GM08714 (cell line): Measurements from ENCODE around the gene RND3.

Experiments
- H3K4me3 ChIP-seq: fragments of 200-500 bp; sonication (Bioruptor generic); 2 replicates; pipeline ENCODE4 v1.5.1; 2014; ENCODE audit warnings: mild to moderate bottlenecking, low read length, inconsistent platforms
- ZNF274 ChIP-seq: IDR thresholded peaks from 2 replicates; pipeline ENCODE4 v1.6.1; 2012; ENCODE audit warnings: mild to moderate bottlenecking, low read depth, low read length

The RND3 gene

GRCh38 chr2:150484461-150485021 is 2.9 kb downstream of the RND3 start:
- H3K4me3 ChIP-seq: no peak overlapping the region; the same call in 1 of the 2 replicates
- TF ChIP-seq ZNF274: no peak

GRCh38 chr2:150484006-150484405 is 3.5 kb downstream of the RND3 start:
- no peak overlapping the region for H3K4me3 ChIP-seq
- TF ChIP-seq ZNF274: no peak

- no peak for TF ChIP-seq ZNF274
- no peak overlapping the region for H3K4me3 ChIP-seq
Measured at GRCh38 chr2:150483532-150483931, 3.9 kb downstream of the RND3 start.

- H3K4me3 ChIP-seq: no peak overlapping the region
- TF ChIP-seq ZNF274: no peak
Measured at GRCh38 chr2:150482667-150483400, 4.6 kb downstream of the RND3 start.

- TF ChIP-seq ZNF274: no peak
- no peak overlapping the region for H3K4me3 ChIP-seq
Measured at GRCh38 chr2:150482111-150482510, 5.4 kb downstream of the RND3 start.

GRCh38 chr2:150480971-150481830 is 6.3 kb downstream of the RND3 start:
- no peak overlapping the region for H3K4me3 ChIP-seq
- no peak for TF ChIP-seq ZNF274

- no peak for TF ChIP-seq ZNF274
- H3K4me3 ChIP-seq: no peak overlapping the region
Measured at GRCh38 chr2:150480241-150480640, 7.2 kb downstream of the RND3 start.

GRCh38 chr2:150479075-150479915 is 8.2 kb downstream of the RND3 start:
- no peak for TF ChIP-seq ZNF274
- H3K4me3 ChIP-seq: no peak overlapping the region

GRCh38 chr2:150478200-150478974 is 9.1 kb downstream of the RND3 start:
- no peak for TF ChIP-seq ZNF274
- no peak overlapping the region for H3K4me3 ChIP-seq

GRCh38 chr2:150477347-150477746 is 10.1 kb downstream of the RND3 start:
- no peak overlapping the region for H3K4me3 ChIP-seq
- no peak for TF ChIP-seq ZNF274

GRCh38 chr2:150476809-150477302 is 10.6 kb downstream of the RND3 start:
- TF ChIP-seq ZNF274: no peak
- H3K4me3 ChIP-seq: no peak overlapping the region

GRCh38 chr2:150476286-150476685 is 11.2 kb downstream of the RND3 start:
- TF ChIP-seq ZNF274: no peak
- H3K4me3 ChIP-seq: no peak overlapping the region
